ENCODE results near the gene ZNF710.

ZNF710 gene

DNA sequence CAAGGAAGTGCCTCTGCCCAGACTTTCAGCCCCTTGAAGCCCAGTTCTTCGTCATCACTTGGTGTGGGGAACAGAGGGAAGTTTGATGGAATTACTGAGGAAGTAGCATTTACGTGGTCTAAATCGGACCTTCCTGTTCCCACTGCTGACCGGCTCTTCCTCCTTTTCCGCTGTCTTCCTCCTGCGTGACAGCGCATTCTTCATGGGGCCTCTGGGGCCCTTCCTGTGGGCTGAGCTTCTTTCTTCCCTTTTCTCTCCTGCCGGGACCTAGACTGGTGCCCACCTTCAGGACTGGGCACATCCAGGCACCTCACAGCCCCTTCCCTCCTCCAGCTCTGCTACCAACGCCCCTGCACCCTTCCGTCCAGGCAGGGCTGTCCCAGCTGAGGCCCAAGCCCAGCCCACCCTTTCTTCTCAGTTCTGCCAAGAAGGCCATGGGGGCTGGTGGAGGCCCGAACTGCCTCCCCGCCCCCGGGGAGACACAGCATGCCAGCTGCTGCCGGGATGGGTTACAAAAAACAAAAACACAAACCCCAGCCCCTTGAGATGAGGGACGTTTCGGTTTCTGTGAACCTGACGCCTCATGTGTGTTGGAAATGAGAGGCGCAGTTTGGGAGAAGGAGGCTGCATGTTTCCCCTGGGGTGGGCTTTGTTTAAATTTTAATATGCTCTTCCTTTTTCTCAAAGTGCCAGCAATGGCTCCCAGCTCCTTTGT lies 19.1 kb downstream of the ZNF710 start:
- no peak for DNase-seq

DNA sequence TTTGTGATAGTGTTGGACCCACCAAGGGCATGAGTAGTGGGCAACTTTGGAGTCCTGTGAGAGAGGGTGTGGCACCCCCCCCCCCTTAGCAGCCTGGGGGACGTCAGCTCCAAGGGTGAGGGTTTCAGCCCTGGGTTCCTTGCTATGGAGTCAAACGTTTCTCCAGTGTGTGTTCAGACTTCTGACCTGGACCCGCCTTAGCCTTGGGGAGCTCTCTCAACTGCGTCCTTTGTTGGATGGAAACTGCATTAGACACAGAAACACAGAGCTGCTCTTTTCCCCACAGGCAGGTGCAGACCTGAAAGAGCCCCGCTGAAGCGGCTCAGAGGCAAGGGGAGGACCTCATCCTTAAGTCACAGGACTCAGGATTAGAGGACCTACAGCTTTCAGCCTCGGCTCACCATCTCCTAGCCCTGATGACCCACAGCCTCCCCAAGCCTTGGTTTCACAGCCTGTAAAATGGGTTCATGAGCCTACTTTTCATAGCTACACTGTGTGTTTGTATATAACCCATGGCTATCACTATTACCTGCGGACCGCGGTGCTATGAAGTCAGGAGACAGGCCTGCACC lies 19.9 kb downstream of the ZNF710 start:
- no peak for DNase-seq

DNA sequence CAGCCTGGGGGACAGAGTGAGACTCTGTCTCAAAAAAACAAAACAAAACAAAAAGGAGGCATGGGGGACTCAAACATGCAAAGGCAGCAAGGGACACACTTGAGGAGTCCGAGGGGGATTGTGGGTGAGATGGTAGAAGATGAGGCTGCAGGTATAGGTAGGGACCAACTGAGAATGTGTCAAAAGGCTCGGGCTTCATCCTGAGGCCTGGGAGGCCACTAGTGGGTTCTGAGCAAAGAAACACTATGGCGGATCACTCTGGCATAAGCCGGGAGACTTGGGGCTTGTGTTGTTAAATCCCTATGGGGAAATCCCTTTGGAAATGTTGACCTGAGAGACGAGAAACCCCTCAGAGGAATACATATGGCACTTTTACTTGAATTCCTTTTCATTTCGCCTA lies 21.2 kb downstream of the ZNF710 start:
- no peak for DNase-seq

DNA sequence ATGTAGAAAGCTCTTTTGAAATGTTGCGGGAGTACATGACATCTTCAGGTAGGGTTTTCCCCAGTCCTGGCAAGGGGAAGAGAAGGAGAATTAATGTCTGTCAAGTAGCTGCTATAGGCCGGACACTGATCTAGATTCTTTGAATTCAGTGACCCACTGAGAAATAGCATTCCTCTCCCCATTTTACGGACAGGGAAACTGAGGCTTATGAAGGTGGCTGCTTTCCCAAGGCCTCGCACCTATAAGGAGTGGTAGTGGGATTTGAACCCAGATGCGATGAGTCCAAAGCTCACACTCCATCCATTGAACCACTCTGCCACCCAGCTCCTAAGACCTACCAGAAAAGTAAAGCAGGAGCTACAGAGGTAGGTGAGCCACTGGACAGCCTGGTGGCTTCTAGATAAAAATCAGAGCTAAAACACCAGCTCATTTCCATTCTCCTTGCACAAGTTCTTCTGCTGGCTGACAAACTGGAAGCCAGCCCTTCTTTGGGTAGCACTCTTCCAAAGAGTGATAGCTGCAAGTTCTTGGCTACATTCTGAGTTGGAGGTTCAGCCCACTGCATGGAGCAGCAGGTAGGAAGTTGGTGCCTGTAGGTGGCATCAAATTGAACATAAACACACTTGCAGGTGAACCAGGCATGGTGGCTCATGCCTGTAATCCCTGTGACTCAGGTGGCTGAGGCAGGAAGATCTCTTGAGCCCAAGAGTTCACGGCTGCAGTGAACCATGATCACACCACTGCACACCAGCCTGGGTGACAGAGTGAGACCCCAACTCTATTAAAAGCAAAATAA lies 22.0 kb downstream of the ZNF710 start:
- no peak for DNase-seq

DNA sequence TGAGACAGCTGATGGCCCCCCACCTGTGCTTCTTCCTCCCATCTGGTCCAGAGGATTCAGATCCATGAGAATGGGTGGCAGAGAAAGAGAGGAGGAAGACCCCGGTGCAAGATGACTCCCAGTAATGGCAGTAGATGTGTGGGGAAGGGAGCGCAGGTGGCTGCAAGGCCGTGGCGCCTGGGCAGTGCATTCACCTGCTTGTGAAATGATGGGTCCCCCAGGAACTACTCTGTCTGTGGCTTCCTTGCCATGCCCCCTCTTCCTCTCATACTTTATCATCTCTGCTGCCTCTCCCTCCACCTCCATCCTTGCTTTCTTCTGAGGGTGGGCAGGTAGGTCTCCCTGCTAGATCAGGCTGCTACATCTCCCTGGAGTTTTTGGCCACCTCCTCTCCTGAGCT lies 23.3 kb downstream of the ZNF710 start:
- no peak for DNase-seq

DNA sequence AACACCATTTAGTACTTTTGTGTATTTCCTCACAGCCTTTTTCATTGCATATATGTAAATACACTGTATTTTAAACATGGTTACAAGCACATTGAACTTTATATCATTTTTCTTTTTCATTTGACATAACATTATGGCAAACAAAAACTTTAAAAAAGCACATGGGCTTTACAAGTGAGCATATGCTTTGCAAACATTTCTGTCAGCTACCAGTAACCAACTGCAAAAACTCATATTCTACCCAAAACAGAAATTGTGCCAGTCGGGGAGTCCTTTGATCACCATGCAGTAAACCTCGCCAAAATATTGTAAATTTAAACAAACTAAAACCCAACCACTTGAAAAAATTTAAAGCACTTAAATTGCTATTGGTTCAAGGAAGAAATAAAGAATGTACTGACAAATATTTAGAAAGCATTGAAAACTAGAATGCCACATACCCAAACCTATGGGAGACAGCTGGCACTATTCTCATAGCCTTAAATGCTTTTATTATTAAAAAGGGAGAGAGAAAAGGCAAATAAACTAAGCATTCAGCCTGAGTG lies 24.4 kb downstream of the ZNF710 start:
- no peak for DNase-seq

DNA sequence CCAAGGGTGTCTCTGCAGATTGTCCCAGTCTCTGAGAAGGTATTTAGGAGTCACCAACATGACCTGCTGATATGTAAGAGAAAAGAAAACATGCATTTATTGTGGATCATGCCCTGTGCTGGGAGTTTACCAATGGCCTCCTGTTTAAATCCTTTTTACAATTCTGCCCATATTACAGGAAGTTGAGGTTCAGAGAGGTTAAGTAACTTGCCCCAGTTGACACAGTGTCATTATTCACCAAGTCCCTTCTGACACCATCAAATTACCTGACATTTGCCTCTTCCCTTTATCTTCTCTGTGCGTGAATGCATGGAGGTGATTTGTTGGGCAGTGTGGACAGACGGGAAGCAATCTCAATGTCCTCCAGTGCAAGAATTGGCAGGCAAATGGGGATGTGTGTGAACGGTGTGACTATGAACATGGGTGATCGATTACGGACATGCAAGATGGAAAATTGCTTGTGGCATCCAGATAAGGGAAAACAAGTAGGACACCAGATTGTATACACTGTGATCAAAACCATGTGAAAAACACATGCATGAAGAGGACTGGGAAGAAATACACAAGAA lies 27.3 kb downstream of the ZNF710 start:
- no peak for DNase-seq

DNA sequence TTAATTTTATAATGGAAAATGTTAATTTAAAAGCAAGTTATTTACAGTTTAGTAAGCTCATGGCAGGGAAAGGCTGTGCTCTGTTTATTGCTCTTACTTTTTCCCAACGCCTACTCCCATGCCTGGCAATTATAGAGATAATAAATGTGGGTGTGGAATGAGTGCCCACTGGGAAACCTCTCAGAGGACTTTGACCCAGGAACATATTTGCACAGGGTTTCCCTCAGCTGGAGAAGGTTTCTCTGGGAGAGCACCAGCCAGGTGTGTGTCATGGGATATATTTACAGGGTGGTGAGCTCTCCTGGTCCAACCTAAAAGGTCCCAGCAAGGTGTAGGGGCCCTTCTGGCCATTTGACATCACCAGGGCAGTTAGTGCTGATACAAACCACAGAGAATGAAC lies 27.9 kb downstream of the ZNF710 start:
- no peak for DNase-seq

DNA sequence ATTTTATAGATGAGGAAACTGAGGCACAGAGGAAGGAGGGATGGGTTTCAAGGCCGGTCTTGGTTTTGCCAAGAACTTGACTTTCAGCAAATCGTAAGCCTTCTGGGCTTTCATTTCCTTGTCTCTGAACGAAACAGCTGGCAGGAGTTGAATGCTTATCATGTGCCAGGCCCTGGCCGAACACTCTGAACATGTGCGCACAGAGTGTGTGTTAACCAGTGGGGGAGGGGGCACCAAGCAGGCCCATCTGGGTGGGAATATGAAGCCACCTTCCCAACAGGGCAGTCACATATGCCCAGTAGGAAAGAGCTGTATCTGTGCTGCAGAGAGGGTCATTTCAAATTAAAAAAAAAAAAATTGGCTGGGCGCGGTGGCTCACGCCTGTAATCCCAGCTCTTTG lies 29.3 kb downstream of the ZNF710 start:
- DNase-seq: no peak

DNA sequence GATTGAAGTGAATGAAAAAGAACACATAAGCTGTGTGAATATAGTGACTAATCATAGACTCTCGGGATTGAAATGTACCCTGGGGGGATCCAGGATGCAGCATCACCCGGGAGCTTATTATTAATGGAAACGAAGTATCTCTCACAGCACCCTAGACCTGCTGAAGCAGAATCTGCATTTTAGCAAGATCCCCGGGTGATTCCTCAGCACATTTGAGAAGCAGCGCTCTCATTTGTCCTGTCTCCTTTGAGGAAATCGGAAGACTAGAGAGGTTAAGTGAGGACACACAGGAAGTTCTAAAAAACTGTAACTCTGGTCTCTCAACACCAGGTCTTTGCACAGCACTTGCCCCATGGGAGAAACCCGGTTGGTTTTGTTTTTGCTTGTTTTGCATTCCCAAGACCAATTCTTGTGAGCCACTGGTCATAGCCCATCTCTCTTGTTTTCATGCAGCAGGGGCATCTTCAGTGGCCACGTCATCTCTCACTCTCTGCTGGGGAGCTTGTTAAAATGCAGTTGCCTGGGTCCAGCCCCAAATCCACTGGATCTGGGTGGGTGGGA lies 30.2 kb downstream of the ZNF710 start:
- no peak for DNase-seq

DNA sequence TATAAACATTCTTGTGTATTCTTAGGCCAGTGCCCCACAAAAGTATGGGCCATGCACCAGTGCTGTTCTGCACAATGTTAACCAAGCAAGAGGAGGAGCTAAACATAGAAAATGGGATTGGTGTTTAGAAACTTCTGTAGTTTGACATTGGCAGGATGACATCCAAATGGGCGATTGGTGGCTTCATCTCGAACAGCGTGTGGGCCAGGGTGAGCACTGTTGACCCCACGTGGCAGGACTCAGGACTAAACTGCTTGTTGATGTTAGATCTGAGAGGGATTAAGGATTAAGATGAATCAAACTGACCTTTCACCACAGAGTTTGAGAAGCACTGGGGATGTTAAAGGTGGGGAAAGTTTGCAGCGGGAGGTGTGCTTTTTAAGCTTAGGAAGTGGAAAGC lies 31.9 kb downstream of the ZNF710 start:
- DNase-seq: no peak

DNA sequence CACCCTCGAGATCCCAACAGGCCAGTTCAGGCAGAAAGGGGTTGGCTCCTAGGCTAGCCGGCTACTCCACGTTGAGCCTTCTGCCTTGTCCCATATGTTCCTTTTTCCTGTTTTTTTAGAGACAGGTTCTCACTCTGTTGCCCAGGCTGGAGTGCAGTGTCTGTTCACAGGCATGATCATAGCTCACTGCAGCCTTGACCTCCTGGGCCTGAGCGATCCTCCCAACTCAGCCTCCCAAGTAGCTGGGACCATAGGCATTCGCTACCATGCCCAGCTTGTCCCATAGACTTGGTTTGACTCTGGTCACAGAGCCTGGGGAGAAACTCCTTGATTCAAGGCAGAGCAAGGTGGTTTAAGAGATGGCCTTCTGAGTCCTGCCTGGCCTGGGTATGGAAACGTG lies 32.3 kb downstream of the ZNF710 start:
- no peak for DNase-seq

DNA sequence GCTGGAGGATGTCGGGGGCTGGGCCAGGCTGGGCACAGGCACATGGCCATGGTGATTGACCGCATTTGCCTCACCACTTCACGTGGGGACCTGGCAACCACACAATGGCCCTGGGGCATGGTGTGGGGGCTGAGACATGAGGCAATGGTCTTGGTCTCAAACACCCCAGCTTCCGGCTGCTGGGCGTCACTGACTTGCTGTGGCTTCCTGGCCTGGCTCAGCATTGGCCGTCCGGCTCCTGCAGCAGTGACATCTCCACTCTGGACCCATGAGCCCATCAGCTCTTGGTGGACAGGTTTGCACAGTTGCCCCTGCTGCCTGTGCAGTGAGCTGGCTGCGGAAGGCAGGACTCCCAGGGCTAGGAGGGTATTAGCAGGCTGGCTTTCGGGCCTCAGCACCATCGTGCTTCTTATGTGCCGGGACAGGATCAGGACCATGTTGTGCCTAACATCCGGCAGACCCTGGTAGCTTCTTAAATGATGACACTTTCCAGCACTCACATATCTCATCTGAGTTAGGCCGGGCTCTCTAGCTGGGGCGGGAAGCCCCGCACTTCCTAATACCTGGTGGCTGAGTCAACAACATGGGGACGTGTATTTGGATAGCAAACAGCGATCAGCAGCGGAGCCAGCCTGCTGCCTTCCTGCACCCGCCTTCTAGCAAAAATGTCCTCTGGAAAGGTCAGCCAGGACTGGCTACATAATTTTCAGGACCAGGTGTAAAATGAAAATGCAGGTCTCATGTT lies 34.1 kb downstream of the ZNF710 start:
- no peak for DNase-seq

DNA sequence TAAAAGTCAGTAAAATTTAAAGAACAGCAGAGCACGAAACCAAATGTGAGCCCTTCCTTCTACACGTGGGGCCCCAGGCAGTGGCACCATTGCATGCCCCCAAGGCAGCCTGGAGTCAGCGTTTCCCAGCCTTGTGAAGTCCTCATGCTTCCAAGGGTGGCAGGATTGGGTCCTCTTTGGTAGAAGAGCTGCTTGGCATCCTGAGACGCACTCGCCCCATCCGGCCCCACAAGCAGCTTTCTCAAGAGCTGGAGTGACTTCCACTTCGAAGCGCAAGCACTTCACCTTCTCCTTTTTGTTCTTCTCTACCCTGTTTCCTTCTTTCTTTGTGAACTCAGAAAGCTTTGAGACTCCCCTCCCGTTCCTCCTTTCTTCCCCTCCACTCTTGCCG lies 34.7 kb downstream of the ZNF710 start:
- no peak for DNase-seq

DNA sequence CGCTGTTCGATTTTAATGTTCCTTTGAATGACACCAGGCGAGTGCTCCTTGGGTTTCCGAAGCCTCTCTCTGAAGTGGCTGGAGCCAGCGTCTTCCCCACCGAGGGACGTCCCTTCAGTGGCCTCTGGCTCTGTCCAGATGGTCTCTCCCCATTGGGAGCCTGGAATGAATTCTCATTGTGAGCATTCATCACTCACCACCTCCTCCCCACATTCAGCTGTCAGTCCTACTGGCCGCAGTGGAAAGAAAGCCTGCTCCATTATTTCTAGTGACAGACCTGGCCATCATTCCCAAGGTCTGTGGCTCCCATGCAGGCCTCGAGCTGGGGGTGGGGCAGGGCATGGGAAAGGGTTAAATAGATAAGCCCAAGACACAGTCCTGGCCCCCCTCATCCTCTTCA lies 35.2 kb downstream of the ZNF710 start:
- DNase-seq: no peak

DNA sequence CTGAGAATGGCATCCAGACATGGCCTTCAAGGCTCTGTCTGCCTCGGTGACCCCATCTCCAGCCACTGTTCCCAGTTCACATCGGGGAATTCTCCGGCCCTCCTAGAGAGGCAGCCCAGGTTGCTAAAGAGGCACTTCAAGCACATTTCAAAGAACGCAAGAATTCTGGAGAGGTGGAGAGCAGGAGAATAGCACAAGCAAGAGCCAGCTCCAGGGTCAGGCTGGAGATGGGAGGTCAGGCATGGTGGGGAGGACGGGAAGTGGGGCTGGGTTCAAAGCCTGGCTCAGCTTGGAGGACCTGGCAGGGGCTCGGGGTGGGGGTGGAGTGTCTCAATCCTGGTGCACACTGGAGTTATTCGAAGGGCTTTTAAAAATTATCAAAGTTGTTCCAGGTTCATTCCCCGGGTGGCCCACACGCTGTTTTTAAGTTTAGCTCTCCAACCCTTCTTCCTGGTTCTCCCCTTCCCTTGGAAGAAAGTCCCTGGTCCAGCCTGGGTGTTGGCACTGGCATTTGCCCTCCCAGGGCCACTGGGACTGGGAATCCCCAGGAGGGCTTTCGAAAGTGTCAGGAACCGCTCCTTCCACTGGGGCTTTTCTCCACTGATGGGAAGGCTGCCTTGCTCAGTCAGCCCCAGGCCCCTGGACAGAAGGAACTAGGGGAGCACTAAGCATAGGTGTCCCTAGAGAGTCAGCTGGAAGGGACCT lies 35.8 kb downstream of the ZNF710 start:
- DNase-seq: no peak

DNA sequence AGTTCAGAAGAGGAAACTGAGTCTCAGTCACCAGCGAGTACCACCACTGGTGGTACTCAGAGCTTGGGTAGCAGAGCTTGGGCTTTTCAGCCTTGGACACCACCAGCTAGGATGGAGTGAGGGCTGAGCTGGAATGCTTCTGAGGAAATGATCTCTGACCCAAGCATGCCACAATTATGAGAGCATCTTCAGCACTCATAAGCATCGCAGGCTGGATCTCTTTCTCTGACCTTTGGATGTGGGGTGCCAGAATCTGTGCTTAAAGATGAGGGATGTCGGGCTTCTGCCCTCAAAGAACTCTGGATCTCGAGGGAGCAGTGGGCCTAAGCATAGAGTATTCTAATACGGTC lies 36.4 kb downstream of the ZNF710 start:
- DNase-seq: no peak

DNA sequence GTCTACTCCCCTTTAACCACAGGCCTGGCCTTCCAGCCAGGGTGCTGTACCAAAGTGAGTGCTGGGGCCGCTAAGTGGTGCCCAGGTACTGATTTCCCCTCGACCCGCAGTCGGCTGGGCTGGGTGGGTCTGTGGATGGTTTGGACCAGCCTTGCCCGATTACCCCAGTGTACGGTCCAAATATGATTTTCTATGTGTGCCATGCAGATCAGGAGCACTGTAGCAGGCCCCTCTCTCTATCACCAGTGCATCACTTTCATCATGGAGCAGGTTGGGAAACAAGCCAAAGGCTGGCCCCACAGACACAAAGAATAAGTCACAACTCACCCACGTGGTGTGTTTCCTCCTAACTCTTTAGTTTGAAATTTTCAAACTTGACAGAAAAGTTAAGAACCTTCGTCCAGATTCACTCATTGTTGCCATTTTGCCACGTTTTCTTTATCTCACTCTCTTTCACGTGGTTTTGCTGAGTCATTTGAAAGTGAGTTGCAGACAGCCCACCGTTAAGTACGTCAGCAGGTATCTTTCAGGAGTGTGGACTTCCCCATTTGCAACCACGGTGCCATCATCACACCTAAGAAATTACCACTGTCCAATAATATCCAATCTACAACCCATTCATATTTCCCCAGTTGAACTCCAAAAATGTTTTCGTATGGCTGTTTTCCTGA lies 37.0 kb downstream of the ZNF710 start:
- DNase-seq: no peak

DNA sequence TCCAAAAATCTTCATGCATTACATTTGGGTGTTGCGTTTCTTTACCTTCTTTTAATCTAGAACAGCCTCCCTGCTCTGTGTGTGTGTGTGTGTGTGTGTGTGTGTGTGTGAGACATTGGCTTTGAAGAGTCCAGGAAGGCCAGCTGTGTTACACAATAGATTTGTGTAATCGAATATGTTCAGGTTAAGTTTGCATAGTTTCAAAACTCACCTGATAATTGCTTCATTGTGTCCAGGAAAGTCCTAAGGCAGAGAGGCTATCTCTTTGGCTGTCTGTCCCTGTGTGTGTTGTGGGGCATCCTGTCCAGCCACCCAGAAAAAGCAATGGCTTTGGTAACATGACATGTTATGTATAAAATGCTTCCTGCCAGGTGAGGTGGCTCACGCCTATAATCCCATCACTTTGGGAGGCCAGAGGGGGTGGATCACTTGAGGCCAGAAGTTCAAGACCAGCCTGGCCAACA lies 37.5 kb downstream of the ZNF710 start:
- no peak for DNase-seq

DNA sequence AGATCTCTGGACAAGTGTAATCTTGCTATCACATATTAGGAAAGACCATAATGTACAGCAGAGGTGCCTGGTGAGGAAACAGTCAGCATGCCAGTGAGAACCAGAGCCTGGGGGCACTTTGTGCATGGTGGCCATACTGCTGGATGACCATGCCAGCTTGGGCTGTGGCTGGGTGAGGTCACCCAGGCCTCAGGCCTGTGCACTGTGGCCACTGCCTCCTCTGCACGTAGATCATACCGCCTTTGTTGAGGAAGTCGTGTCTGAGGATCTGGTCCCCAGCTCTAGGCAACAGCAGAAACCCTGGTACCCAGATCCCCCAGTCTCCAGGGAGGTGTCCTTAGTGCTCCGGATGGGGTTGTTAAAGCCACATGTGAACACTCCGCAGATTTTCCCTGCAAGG lies 38.9 kb downstream of the ZNF710 start:
- no peak for DNase-seq

DNA sequence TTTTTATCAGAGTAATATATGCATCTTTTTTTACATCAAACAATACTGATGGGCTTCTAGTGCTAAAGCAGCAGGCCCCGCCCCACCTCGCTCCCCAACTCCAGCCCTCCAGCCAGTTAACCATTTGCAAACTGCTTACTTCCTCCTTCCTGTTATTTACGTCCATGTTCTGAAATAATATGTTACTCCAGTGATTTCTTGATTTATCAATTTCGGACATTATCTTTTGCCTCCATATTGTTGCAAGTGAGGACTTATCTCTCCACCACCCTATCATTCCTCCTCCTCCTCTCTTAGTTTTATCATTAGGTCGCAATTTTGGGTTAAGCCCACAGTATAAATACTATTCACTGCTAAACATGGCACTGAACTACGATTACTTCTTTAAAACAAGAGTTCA lies 39.5 kb downstream of the ZNF710 start:
- no peak for DNase-seq

Measured in NCI-H1930 (cell line).